ENCODE results near the gene ATAD3C. TPM values are rescaled to one million over a fixed set of nuclear protein-coding genes. Genes with fewer than 3 reads are reported as not detected.

ATAD3C gene
- total and polyA plus RNA-seq, 10 of the 15 experiments (the other 5 are each of a cell fraction or from before 2014, with no cell fraction given) = 0.03 to 3.1 (median 0.86) TPM

DNA sequence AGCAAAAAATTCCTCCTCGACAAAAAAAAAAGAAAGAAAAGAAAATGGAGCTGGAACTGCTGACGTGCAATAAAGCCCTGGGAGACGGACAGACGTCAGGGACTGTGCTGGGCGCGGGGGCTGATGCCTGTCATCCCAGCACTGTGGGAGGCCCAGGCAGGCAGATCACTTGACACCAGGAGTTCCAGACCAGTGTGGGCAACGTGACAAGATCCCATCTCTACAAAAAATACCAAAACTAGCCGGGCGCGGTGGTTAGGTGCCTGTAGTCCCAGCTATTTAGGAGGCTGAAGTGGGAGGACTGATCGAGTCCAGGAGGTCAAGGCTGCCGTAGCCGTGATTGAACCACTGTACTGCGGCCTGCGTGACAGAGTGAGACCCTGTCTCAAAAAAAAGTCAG is 24.8 kb upstream of the ATAD3C start (continued):
- TF ChIP-seq CREM (IDR thresholded peaks at IDR 0.05; ENCODE audit: low read depth) (no peak), MYC (IDR thresholded peaks at IDR 0.05; ENCODE audit: insufficient read depth, insufficient read length, insufficient replicate concordance, low read length, severe bottlenecking) (no peak)
- TF ChIP-seq, protein P1, sequence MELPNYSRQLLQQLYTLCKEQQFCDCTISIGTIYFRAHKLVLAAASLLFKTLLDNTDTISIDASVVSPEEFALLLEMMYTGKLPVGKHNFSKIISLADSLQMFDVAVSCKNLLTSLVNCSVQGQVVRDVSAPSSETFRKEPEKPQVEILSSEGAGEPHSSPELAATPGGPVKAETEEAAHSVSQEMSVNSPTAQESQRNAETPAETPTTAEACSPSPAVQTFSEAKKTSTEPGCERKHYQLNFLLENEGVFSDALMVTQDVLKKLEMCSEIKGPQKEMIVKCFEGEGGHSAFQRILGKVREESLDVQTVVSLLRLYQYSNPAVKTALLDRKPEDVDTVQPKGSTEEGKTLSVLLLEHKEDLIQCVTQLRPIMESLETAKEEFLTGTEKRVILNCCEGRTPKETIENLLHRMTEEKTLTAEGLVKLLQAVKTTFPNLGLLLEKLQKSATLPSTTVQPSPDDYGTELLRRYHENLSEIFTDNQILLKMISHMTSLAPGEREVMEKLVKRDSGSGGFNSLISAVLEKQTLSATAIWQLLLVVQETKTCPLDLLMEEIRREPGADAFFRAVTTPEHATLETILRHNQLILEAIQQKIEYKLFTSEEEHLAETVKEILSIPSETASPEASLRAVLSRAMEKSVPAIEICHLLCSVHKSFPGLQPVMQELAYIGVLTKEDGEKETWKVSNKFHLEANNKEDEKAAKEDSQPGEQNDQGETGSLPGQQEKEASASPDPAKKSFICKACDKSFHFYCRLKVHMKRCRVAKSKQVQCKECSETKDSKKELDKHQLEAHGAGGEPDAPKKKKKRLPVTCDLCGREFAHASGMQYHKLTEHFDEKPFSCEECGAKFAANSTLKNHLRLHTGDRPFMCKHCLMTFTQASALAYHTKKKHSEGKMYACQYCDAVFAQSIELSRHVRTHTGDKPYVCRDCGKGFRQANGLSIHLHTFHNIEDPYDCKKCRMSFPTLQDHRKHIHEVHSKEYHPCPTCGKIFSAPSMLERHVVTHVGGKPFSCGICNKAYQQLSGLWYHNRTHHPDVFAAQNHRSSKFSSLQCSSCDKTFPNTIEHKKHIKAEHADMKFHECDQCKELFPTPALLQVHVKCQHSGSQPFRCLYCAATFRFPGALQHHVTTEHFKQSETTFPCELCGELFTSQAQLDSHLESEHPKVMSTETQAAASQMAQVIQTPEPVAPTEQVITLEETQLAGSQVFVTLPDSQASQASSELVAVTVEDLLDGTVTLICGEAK (IDR thresholded peaks at IDR 0.05; ENCODE audit: borderline replicate concordance) = no peak

GRCh38 chr1:1425426-1425752 is 24.1 kb upstream of the ATAD3C start:
- SMC1A ChIA-PET (ENCODE audit: uncharacterized antibody, unreplicated experiment) = no interaction called here
- Histone ChIP-seq H3K4me1 (ENCODE audit: control insufficient read depth, insufficient read depth, low read length) (peaks cover 3% of the 10 kb centered on the region; the same call in 1 of the 2 replicates), H3K79me2 (ENCODE audit: control insufficient read depth, insufficient read depth, low read length) (no peaks in the 10 kb centered on the region), H3K4me2 (ENCODE audit: control insufficient read depth, insufficient read depth) (no peak overlapping the region), H2AFZ (ENCODE audit: control insufficient read depth, low read depth, low read length) (no peak overlapping the region), H3K36me3 (ENCODE audit: control insufficient read depth in 2 of 2, insufficient read depth in 2 of 2, low read length in 1 of 2) (no peaks in the 10 kb centered on the region), H3K27ac (ENCODE audit: control insufficient read depth, insufficient read depth) (no peak overlapping the region), H3K9ac (ENCODE audit: control insufficient read depth, insufficient read depth, low read length) (no peak overlapping the region), H3K4me3 (no peak overlapping the region), H3K9me3 (replicated peaks; ENCODE audit: control insufficient read depth, insufficient read depth, low read length) (no peaks in the 10 kb centered on the region), H3K27me3 (replicated peaks in 1 of 2; ENCODE audit: control insufficient read depth in 2 of 2, insufficient read depth in 2 of 2, low read length in 1 of 2) (peaks cover 0 to 2% of the 10 kb centered on the region in 2 experiments; a peak in 1 of 4 replicates), H4K20me1 (ENCODE audit: control insufficient read depth, insufficient read depth) (no peaks in the 10 kb centered on the region)
- TF ChIP-seq SUPT20H (IDR thresholded peaks at IDR 0.05; ENCODE audit: borderline replicate concordance, control insufficient read depth, low read depth, low read length) = no peak
- TF ChIP-seq, protein P1 (IDR thresholded peaks at IDR 0.05; ENCODE audit: borderline replicate concordance) = no peak
- no peak for TF ChIP-seq DPF2 (IDR thresholded peaks at IDR 0.05)
- TF ChIP-seq POLR2A (IDR thresholded peaks at IDR 0.05; ENCODE audit: low read depth, low read length) = no peak
- no peak for TF ChIP-seq E2F8 (IDR thresholded peaks at IDR 0.05; ENCODE audit: low read depth, partially characterized antibody)
- TF ChIP-seq RB1 (IDR thresholded peaks at IDR 0.05; ENCODE audit: borderline replicate concordance) = no peak
- no peak for TF ChIP-seq RFX5 (IDR thresholded peaks at IDR 0.05; ENCODE audit: low read depth, low read length)
- no peak for TF ChIP-seq TAF1 (IDR thresholded peaks at IDR 0.05; ENCODE audit: borderline replicate concordance, low read depth, low read length)
- no peak for TF ChIP-seq RBBP5 (conservative IDR thresholded peaks at IDR 0.05)
- DNase-seq (ENCODE audit: low read depth, low spot score) (no peak), FAIRE-seq (no peak), ATAC-seq (no peak)
- BruUV-seq (replicated peaks) = no TSS peak
- RAD21 ChIA-PET (ENCODE audit: unreplicated experiment) = no interaction called here
- 83% methylated on average over 6 of the region's 12 CpGs for WGBS (ENCODE audit: insufficient coverage, insufficient replicate concordance, low lambda C conversion rate, missing lambda C conversion rate)
- in situ Hi-C loops (cut with MboI) = no loop called here
- CTCF ChIA-PET = interaction anchor here (1.1 kb wide), 1 partner anchor 11 kb away, joined by 3 read pairs; no protein-coding TSS in a partner anchor
- POLR2A ChIA-PET = no interaction called here
- intact Hi-C loops (cut with micrococcal nuclease; ENCODE audit: unreplicated experiment) = no loop called here

Data from GM12878 (cell line).